SK-N-SH treated with all-trans-retinoic acid at 6 μM for 48 hours (cell line): ENCODE measurements around the gene MIDN.

ENCODE experiments used
- ATAC-seq: fragments of 200-7000 bp; cut with Tn5 transposase; 3 replicates; pipeline ENCODE4 v1.9.1; 2020; ENCODE audit warnings: mild to moderate bottlenecking, moderate library complexity
- ARNTL ChIP-seq: fragments of 450-650 bp; formaldehyde crosslinking; IDR thresholded peaks from 2 replicates; pipeline ENCODE4 v1.5.0; 2020; ENCODE audit warnings: low read depth, mild to moderate bottlenecking, moderate library complexity, borderline replicate concordance
- CREB5 ChIP-seq: fragments of 250-450 bp; sonication (Bioruptor Pico); IDR thresholded peaks from 2 replicates; pipeline ENCODE4 v1.5.1; 2020; ENCODE audit warnings: low read depth, mild to moderate bottlenecking, moderate library complexity
- CSDC2 ChIP-seq: fragments of 250-450 bp; sonication (Bioruptor Pico); IDR thresholded peaks from 2 replicates; pipeline ENCODE4 v1.5.0; 2020; ENCODE audit warnings: mild to moderate bottlenecking, moderate library complexity
- ESRRG ChIP-seq: fragments of 250-450 bp; sonication (Bioruptor Pico); IDR thresholded peaks from 2 replicates; pipeline ENCODE4 v1.6.1; 2021; ENCODE audit warnings: mild to moderate bottlenecking
- GLIS3 ChIP-seq: fragments of 250-450 bp; sonication (Bioruptor Pico); IDR thresholded peaks from 2 replicates; pipeline ENCODE4 v1.5.0; 2020; ENCODE audit warnings: mild to moderate bottlenecking, moderate library complexity
- OSR1 ChIP-seq: fragments of 250-450 bp; sonication (Bioruptor Pico); IDR thresholded peaks from 2 replicates; pipeline ENCODE4 v1.8.0; 2022; ENCODE audit warnings: moderate library complexity, mild to moderate bottlenecking, inconsistent platforms
- PATZ1 ChIP-seq: fragments of 250-450 bp; sonication (Bioruptor Pico); IDR thresholded peaks from 2 replicates; pipeline ENCODE4 v1.8.0; 2020; ENCODE audit warnings: mild to moderate bottlenecking, moderate library complexity, borderline replicate concordance
- POU6F1 ChIP-seq: fragments of 250-450 bp; sonication (Bioruptor Pico); IDR thresholded peaks from 2 replicates; pipeline ENCODE4 v1.8.0; 2021; ENCODE audit warnings: low read depth, mild to moderate bottlenecking, moderate library complexity, borderline replicate concordance
- PPARA ChIP-seq: fragments of 250-450 bp; sonication (Bioruptor Pico); IDR thresholded peaks from 2 replicates; pipeline ENCODE4 v1.5.0; 2020; ENCODE audit warnings: mild to moderate bottlenecking, borderline replicate concordance
- RARB ChIP-seq: fragments of 250-450 bp; sonication (Bioruptor Pico); IDR thresholded peaks from 2 replicates; pipeline ENCODE4 v1.8.0; 2021; ENCODE audit warnings: mild to moderate bottlenecking, moderate library complexity
- SNAI2 ChIP-seq: fragments of 250-450 bp; sonication (Bioruptor Pico); IDR thresholded peaks from 2 replicates; pipeline ENCODE4 v1.5.0; 2020; ENCODE audit warnings: mild to moderate bottlenecking, moderate library complexity
- TCF4 ChIP-seq: fragments of 250-450 bp; sonication (Bioruptor Pico); IDR thresholded peaks from 2 replicates; pipeline ENCODE4 v1.8.0; 2021; ENCODE audit warnings: mild to moderate bottlenecking, moderate library complexity, borderline replicate concordance
- TOX ChIP-seq: fragments of 250-450 bp; sonication (Bioruptor Pico); IDR thresholded peaks from 2 replicates; pipeline ENCODE4 v1.8.0; 2021; ENCODE audit warnings: mild to moderate bottlenecking, moderate library complexity, borderline replicate concordance
- TSHZ2 ChIP-seq: fragments of 250-450 bp; sonication (Bioruptor Pico); IDR thresholded peaks from 2 replicates; pipeline ENCODE4 v1.5.0; 2020; ENCODE audit warnings: mild to moderate bottlenecking, moderate library complexity
- ZC3H10 ChIP-seq: fragments of 250-450 bp; sonication (Bioruptor Pico); IDR thresholded peaks from 2 replicates; pipeline ENCODE4 v1.5.1; 2021; ENCODE audit warnings: mild to moderate bottlenecking, moderate library complexity
- ZFP30 ChIP-seq: fragments of 450-650 bp; formaldehyde crosslinking; IDR thresholded peaks from 2 replicates; pipeline ENCODE4 v1.5.0; 2022; ENCODE audit warnings: mild to moderate bottlenecking, moderate library complexity
- ZNF70 ChIP-seq: fragments of 450-650 bp; formaldehyde crosslinking; IDR thresholded peaks from 2 replicates; pipeline ENCODE4 v1.5.0; 2020; ENCODE audit warnings: mild to moderate bottlenecking, moderate library complexity
- ZNF8 ChIP-seq: fragments of 450-650 bp; formaldehyde crosslinking; IDR thresholded peaks from 2 replicates; pipeline ENCODE4 v1.5.0; 2020; ENCODE audit warnings: mild to moderate bottlenecking, moderate library complexity

MIDN gene

GRCh38 chr19:1270213-1270853, 21.9 kb downstream of the MIDN start:
- TF ChIP-seq ZNF8 (no peak), CSDC2 (no peak), ARNTL (CRISPR knock-in tag) (no peak), GLIS3 (no peak), PPARA (no peak), PATZ1 (no peak), TCF4 (CRISPR knock-in tag) (no peak), TOX (CRISPR knock-in tag) (no peak), RARB (CRISPR knock-in tag) (no peak), ZNF70 (no peak), ESRRG (CRISPR knock-in tag) (no peak), POU6F1 (CRISPR knock-in tag) (no peak), OSR1 (CRISPR knock-in tag) (no peak), TSHZ2 (CRISPR knock-in tag) (no peak), CREB5 (no peak)
- ATAC-seq, result no peak

- no peak for TF ChIP-seq ZC3H10 (CRISPR knock-in tag)
- TF ChIP-seq TSHZ2 (CRISPR knock-in tag), result no peak
- no peak for TF ChIP-seq CSDC2
- TF ChIP-seq ESRRG (CRISPR knock-in tag), result no peak
- TF ChIP-seq CREB5, result no peak
- no peak for TF ChIP-seq GLIS3
- no peak for TF ChIP-seq SNAI2 (CRISPR knock-in tag)
- no peak for TF ChIP-seq ZFP30 (CRISPR knock-in tag)
Measured at GRCh38 chr19:1270854-1271527, 22.6 kb downstream of the MIDN start.

More at GRCh38 chr19:1270854-1271527, 22.6 kb downstream of the MIDN start:
- ATAC-seq, result no peak
